Karpas-422 (cell line): ENCODE results near the gene LHFPL6. TPM values are rescaled to one million over a fixed set of nuclear protein-coding genes. Genes with fewer than 3 reads are reported as not detected.

Experiments used
- DNase-seq: peaks from one replicate; pipeline ENCODE4 v3.0.0-alpha.2; 2015
- H2AFZ ChIP-seq: fragments of 200-600 bp; sonication (generic); 2 replicates; pipeline ENCODE4 v1.6.1; 2014; ENCODE audit warnings: antibody characterized with exemption, low read length, mixed read lengths
- H3K27ac ChIP-seq: fragments of 200-600 bp; sonication (generic); 2 replicates; pipeline ENCODE4 v1.5.1; 2014; ENCODE audit warnings: mild to moderate bottlenecking, low read length, moderate library complexity
- H3K27me3 ChIP-seq: fragments of 200-600 bp; sonication (generic); 2 replicates; pipeline ENCODE4 v1.6.1; 2014; ENCODE audit warnings: low read length, mixed read lengths
- H3K36me3 ChIP-seq: fragments of 200-600 bp; sonication (generic); 2 replicates; pipeline ENCODE4 v1.6.1; 2014; ENCODE audit warnings: low read length, mixed read lengths; ENCODE audit not compliant: insufficient read depth
- H3K4me1 ChIP-seq: fragments of 200-600 bp; sonication (generic); 2 replicates; pipeline ENCODE4 v1.6.1; 2014; ENCODE audit warnings: mild to moderate bottlenecking, low read length, mixed read lengths
- H3K4me2 ChIP-seq: fragments of 200-600 bp; sonication (generic); 2 replicates; pipeline ENCODE4 v1.6.1; 2014; ENCODE audit warnings: low read length, low read depth, mild to moderate bottlenecking; ENCODE audit not compliant: poor library complexity, severe bottlenecking
- H3K4me3 ChIP-seq: fragments of 200-600 bp; sonication (generic); 2 replicates; pipeline ENCODE4 v1.5.1; 2014; ENCODE audit warnings: mild to moderate bottlenecking, antibody characterized with exemption, low read length, mixed read lengths
- H3K79me2 ChIP-seq: fragments of 200-600 bp; sonication (generic); 2 replicates; pipeline ENCODE4 v1.6.1; 2014; ENCODE audit warnings: mild to moderate bottlenecking, low read length, mixed read lengths
- H3K9ac ChIP-seq: fragments of 200-600 bp; sonication (generic); 2 replicates; pipeline ENCODE4 v1.6.0; 2014; ENCODE audit warnings: low read length
- H3K9me2 ChIP-seq: fragments of 200-600 bp; sonication (generic), shearing (Covaris generic); replicated peaks from 2 replicates; pipeline ENCODE4 v1.6.0; 2014; ENCODE audit warnings: mild to moderate bottlenecking, low read length, moderate library complexity; ENCODE audit not compliant: insufficient read depth
- H3K9me3 ChIP-seq: fragments of 300-700, 200-600 bp; sonication (generic); 2 replicates; pipeline ENCODE4 v1.6.1; 2014; ENCODE audit warnings: low read length, mixed read lengths
- H4K20me1 ChIP-seq: fragments of 200-600 bp; sonication (generic); 2 replicates; pipeline ENCODE4 v1.6.1; 2014; ENCODE audit warnings: mild to moderate bottlenecking, antibody characterized with exemption, low read length, low read depth; ENCODE audit not compliant: insufficient read depth
- total RNA-seq: library from RNA; depleted of rRNA; stranded (reverse); fragments of >200 nt; shearing (Covaris generic); gene quantifications from 2 replicates; pipeline ENCODE4 v1.2.3, GENCODE V29; 2014; ENCODE audit warnings: low replicate concordance

The LHFPL6 gene
- total RNA-seq, 1 experiment from 2014 or later: not detected

GRCh38 chr13:39515224-39515714 lies 87.7 kb downstream of the LHFPL6 start:
- Histone ChIP-seq H3K9me2 (no peaks in the 10 kb centered on the region), H3K27me3 (no peaks in the 10 kb centered on the region), H3K9me3 (no peaks in the 10 kb centered on the region), H3K4me3 (no peak overlapping the region), H3K36me3 (no peaks in the 10 kb centered on the region), H3K4me1 (no peaks in the 10 kb centered on the region), H3K79me2 (no peaks in the 10 kb centered on the region), H3K4me2 (no peak overlapping the region), H3K27ac (no peak overlapping the region), H3K9ac (no peak overlapping the region), H4K20me1 (no peaks in the 10 kb centered on the region), H2AFZ (no peak overlapping the region)
- no peak for DNase-seq

- no peak overlapping the region for H3K9ac ChIP-seq
- H3K27me3 ChIP-seq: no peaks in the 10 kb centered on the region
- no peaks in the 10 kb centered on the region for H3K4me1 ChIP-seq
Observed at GRCh38 chr13:39512687-39513086, 90.3 kb downstream of the LHFPL6 start.

GRCh38 chr13:39510316-39510695 lies 92.7 kb downstream of the LHFPL6 start:
- Histone ChIP-seq H3K27me3 (no peaks in the 10 kb centered on the region), H3K4me1 (no peaks in the 10 kb centered on the region), H3K9me3 (no peaks in the 10 kb centered on the region; the same call in 1 of the 2 replicates), H4K20me1 (no peaks in the 10 kb centered on the region), H3K79me2 (no peaks in the 10 kb centered on the region), H3K9me2 (no peaks in the 10 kb centered on the region), H3K36me3 (no peaks in the 10 kb centered on the region), H3K4me2 (no peak overlapping the region), H3K27ac (no peak overlapping the region), H3K9ac (no peak overlapping the region), H2AFZ (no peak overlapping the region), H3K4me3 (no peak overlapping the region)
- DNase-seq: no peak

More at GRCh38 chr13:39512687-39513086, 90.3 kb downstream of the LHFPL6 start:
- Histone ChIP-seq H2AFZ (no peak overlapping the region), H3K27ac (no peak overlapping the region), H3K9me3 (no peaks in the 10 kb centered on the region; the same call in 1 of the 2 replicates), H3K9me2 (no peaks in the 10 kb centered on the region), H3K36me3 (no peaks in the 10 kb centered on the region), H3K79me2 (no peaks in the 10 kb centered on the region), H3K4me3 (no peak overlapping the region), H3K4me2 (no peak overlapping the region), H4K20me1 (no peaks in the 10 kb centered on the region)
- DNase-seq: no peak

- no peak overlapping the region for H3K4me2 ChIP-seq
- no peaks in the 10 kb centered on the region for H3K9me2 ChIP-seq
- no peaks in the 10 kb centered on the region for H3K27me3 ChIP-seq
- no peaks in the 10 kb centered on the region for H3K79me2 ChIP-seq
- no peaks in the 10 kb centered on the region for H3K36me3 ChIP-seq
- no peak overlapping the region for H3K9ac ChIP-seq
- H3K4me3 ChIP-seq: no peak overlapping the region
- no peaks in the 10 kb centered on the region for H4K20me1 ChIP-seq
- no peak for DNase-seq
- H2AFZ ChIP-seq: no peak overlapping the region
- H3K9me3 ChIP-seq: no peaks in the 10 kb centered on the region; the same call in 1 of the 2 replicates
- H3K27ac ChIP-seq: no peak overlapping the region
- no peaks in the 10 kb centered on the region for H3K4me1 ChIP-seq
Observed at GRCh38 chr13:39509616-39510315, 93.2 kb downstream of the LHFPL6 start.

- Histone ChIP-seq H3K79me2 (no peaks in the 10 kb centered on the region), H3K9me2 (no peaks in the 10 kb centered on the region), H3K27me3 (no peaks in the 10 kb centered on the region), H2AFZ (no peak overlapping the region), H4K20me1 (no peaks in the 10 kb centered on the region), H3K4me1 (no peaks in the 10 kb centered on the region), H3K9me3 (no peaks in the 10 kb centered on the region; the same call in 1 of the 2 replicates), H3K36me3 (no peaks in the 10 kb centered on the region), H3K4me2 (no peak overlapping the region), H3K4me3 (no peak overlapping the region), H3K9ac (no peak overlapping the region), H3K27ac (no peak overlapping the region)
- DNase-seq: no peak
Observed at GRCh38 chr13:39506559-39507390, 96.2 kb downstream of the LHFPL6 start.

- no peaks in the 10 kb centered on the region for H3K27me3 ChIP-seq
- no peaks in the 10 kb centered on the region for H3K79me2 ChIP-seq
- no peaks in the 10 kb centered on the region for H3K4me1 ChIP-seq
- H3K27ac ChIP-seq: no peak overlapping the region
- no peak overlapping the region for H2AFZ ChIP-seq
- H3K4me2 ChIP-seq: no peak overlapping the region
- H4K20me1 ChIP-seq: no peaks in the 10 kb centered on the region
- no peak overlapping the region for H3K4me3 ChIP-seq
- H3K9me3 ChIP-seq: no peaks in the 10 kb centered on the region; the same call in 1 of the 2 replicates
- no peak for DNase-seq
- H3K36me3 ChIP-seq: no peaks in the 10 kb centered on the region
- H3K9me2 ChIP-seq: no peaks in the 10 kb centered on the region
- no peak overlapping the region for H3K9ac ChIP-seq
Observed at GRCh38 chr13:39505151-39505550, 97.8 kb downstream of the LHFPL6 start.

- no peak for DNase-seq
- Histone ChIP-seq H3K9ac (no peak overlapping the region), H3K9me2 (no peaks in the 10 kb centered on the region), H3K4me3 (no peak overlapping the region), H3K4me1 (no peaks in the 10 kb centered on the region), H3K27me3 (no peaks in the 10 kb centered on the region), H3K79me2 (no peaks in the 10 kb centered on the region), H4K20me1 (no peaks in the 10 kb centered on the region), H3K27ac (no peak overlapping the region), H3K9me3 (no peaks in the 10 kb centered on the region), H2AFZ (no peak overlapping the region), H3K36me3 (no peaks in the 10 kb centered on the region), H3K4me2 (no peak overlapping the region)
Observed at GRCh38 chr13:39503048-39503447, 99.9 kb downstream of the LHFPL6 start.

- Histone ChIP-seq H3K79me2 (no peaks in the 10 kb centered on the region), H3K36me3 (no peaks in the 10 kb centered on the region), H3K27me3 (no peaks in the 10 kb centered on the region), H3K9ac (no peak overlapping the region), H3K4me2 (no peak overlapping the region), H3K4me3 (no peak overlapping the region), H3K9me2 (no peaks in the 10 kb centered on the region), H3K9me3 (no peaks in the 10 kb centered on the region), H4K20me1 (no peaks in the 10 kb centered on the region), H3K27ac (no peak overlapping the region), H2AFZ (no peak overlapping the region), H3K4me1 (no peaks in the 10 kb centered on the region)
- DNase-seq: no peak
Observed at GRCh38 chr13:39501702-39502324, 101.2 kb downstream of the LHFPL6 start.
